ENCODE results near the gene DOCK4.

Gene DOCK4

DNA sequence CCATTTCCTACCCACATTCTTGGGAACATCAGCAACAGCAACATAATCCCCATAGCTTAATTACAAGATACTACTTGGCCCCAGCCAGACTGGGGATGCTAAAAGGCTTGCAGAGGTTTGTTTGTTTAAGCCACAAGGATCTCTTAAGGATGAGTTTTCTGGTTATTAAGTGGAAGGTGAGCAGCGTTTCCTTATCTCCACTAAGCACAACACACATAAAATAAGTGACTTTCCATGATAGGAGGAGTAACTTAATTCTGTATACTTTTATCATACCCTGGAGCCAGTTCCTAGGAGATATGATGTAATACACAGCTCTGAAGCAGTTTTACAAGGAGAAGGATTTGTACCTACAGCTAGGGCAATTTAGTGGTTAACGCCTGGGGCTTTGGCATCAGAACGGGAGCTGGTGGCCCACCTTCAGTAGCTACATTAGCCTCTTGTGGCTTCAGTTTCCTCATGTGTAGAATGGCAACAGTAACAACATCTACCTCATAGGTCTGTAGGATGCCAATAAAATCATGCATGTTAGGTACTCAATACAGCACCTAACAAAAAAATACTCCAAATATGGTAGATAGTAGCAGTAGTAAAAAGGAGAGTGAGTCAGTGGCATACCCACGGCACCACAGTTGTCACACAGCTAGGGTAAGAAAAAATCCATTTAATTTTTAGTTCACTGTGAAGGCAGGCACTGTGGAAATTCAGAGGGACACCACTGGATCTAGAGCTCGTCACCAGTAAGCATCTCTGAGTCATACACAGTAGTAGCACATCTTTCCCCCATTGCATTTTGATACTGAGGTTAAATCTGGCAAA is 55.2 kb downstream of the DOCK4 start:
- Histone ChIP-seq H3K4me1 (ENCODE audit: control insufficient read depth in 2 of 2, insufficient read depth in 2 of 2, low read length in 2 of 2) (no peaks in the 10 kb centered on the region), H3K27me3 (ENCODE audit: control insufficient read depth in 2 of 2, insufficient read depth in 2 of 2, low read length in 2 of 2) (no peaks in the 10 kb centered on the region), H3K9me3 (ENCODE audit: control insufficient read depth in 2 of 2, low read length in 2 of 2) (no peaks in the 10 kb centered on the region), H3K36me3 (ENCODE audit: control insufficient read depth in 2 of 2, insufficient read depth in 2 of 2, low read length in 2 of 2) (no peaks in the 10 kb centered on the region), H3K4me3 (ENCODE audit: low read length in 2 of 2) (no peak overlapping the region), H3K27ac (ENCODE audit: low read depth in 2 of 2, low read length in 2 of 2) (no peak overlapping the region), H3K9ac (ENCODE audit: low read depth in 1 of 2, low read length in 2 of 2) (no peak overlapping the region)

DNA sequence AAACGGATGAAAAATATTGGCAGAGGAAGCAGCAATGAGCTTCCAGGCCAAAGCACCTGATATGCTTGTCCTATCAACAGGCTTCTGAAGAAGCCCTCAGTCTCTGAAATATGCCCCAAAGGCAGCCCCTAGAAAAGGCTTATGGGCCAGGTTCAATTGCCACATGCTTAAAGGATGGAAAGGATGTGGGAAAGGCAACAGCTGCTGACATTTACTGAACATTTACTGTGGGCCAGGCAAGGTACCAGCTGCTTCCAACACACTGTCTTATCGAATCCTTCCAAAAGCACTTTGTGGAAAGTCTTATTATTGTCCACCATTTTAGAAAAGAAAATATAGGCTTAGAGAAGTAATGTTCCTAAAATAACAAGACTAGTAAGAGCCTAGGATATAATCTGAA is 56.5 kb downstream of the DOCK4 start:
- no peaks in the 10 kb centered on the region for H3K36me3 ChIP-seq (ENCODE audit: control insufficient read depth in 2 of 2, insufficient read depth in 2 of 2, low read length in 2 of 2)
- no peak overlapping the region for H3K27ac ChIP-seq (ENCODE audit: low read depth in 2 of 2, low read length in 2 of 2)
- H3K9ac ChIP-seq (ENCODE audit: low read depth in 1 of 2, low read length in 2 of 2): no peak overlapping the region
- no peak overlapping the region for H3K4me3 ChIP-seq (ENCODE audit: low read length in 2 of 2)
- H3K9me3 ChIP-seq (ENCODE audit: control insufficient read depth in 2 of 2, low read length in 2 of 2): no peaks in the 10 kb centered on the region
- no peaks in the 10 kb centered on the region for H3K4me1 ChIP-seq (ENCODE audit: control insufficient read depth in 2 of 2, insufficient read depth in 2 of 2, low read length in 2 of 2)
- no peaks in the 10 kb centered on the region for H3K27me3 ChIP-seq (ENCODE audit: control insufficient read depth in 2 of 2, insufficient read depth in 2 of 2, low read length in 2 of 2)

- H3K4me3 ChIP-seq (ENCODE audit: low read length in 2 of 2): no peak overlapping the region
- no peak overlapping the region for H3K9ac ChIP-seq (ENCODE audit: low read depth in 1 of 2, low read length in 2 of 2)
- H3K27me3 ChIP-seq (ENCODE audit: control insufficient read depth in 2 of 2, insufficient read depth in 2 of 2, low read length in 2 of 2): no peaks in the 10 kb centered on the region
- H3K4me1 ChIP-seq (ENCODE audit: control insufficient read depth in 2 of 2, insufficient read depth in 2 of 2, low read length in 2 of 2): no peaks in the 10 kb centered on the region
- H3K9me3 ChIP-seq (ENCODE audit: control insufficient read depth in 2 of 2, low read length in 2 of 2): no peaks in the 10 kb centered on the region
- no peak overlapping the region for H3K27ac ChIP-seq (ENCODE audit: low read depth in 2 of 2, low read length in 2 of 2)
- no peaks in the 10 kb centered on the region for H3K36me3 ChIP-seq (ENCODE audit: control insufficient read depth in 2 of 2, insufficient read depth in 2 of 2, low read length in 2 of 2)
These were observed 58.3 kb downstream of the DOCK4 start for GRCh38 chr7:112147793-112148361.

DNA sequence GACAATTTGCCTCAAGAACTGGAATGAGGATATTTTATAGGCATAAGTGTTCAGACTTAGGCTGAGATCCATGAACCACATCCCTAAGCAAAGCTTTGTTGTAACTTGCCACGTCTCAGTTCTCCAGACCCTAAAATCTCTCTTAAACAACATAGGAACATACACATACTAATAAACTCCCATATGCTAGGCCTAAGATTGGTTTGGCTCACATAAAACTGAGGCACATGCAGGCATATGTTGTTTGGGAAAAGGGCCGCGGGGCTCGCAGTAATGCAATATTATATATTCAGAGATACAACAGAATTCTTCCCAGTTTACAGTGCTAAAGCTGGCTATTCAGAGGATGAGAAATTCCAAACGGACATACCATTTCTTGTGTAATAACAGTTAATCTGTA is 61.0 kb downstream of the DOCK4 start:
- Histone ChIP-seq H3K27ac (ENCODE audit: low read depth in 2 of 2, low read length in 2 of 2) (no peak overlapping the region), H3K36me3 (ENCODE audit: control insufficient read depth in 2 of 2, insufficient read depth in 2 of 2, low read length in 2 of 2) (no peaks in the 10 kb centered on the region), H3K27me3 (ENCODE audit: control insufficient read depth in 2 of 2, insufficient read depth in 2 of 2, low read length in 2 of 2) (no peaks in the 10 kb centered on the region), H3K4me3 (ENCODE audit: low read length in 2 of 2) (no peak overlapping the region), H3K9me3 (ENCODE audit: control insufficient read depth in 2 of 2, low read length in 2 of 2) (no peaks in the 10 kb centered on the region), H3K4me1 (ENCODE audit: control insufficient read depth in 2 of 2, insufficient read depth in 2 of 2, low read length in 2 of 2) (no peaks in the 10 kb centered on the region), H3K9ac (ENCODE audit: low read depth in 1 of 2, low read length in 2 of 2) (no peak overlapping the region)

- no peaks in the 10 kb centered on the region for H3K36me3 ChIP-seq (ENCODE audit: control insufficient read depth in 2 of 2, insufficient read depth in 2 of 2, low read length in 2 of 2)
- H3K9ac ChIP-seq (ENCODE audit: low read depth in 1 of 2, low read length in 2 of 2): no peak overlapping the region
- H3K4me1 ChIP-seq (ENCODE audit: control insufficient read depth in 2 of 2, insufficient read depth in 2 of 2, low read length in 2 of 2): no peaks in the 10 kb centered on the region
- H3K9me3 ChIP-seq (ENCODE audit: control insufficient read depth in 2 of 2, low read length in 2 of 2): no peaks in the 10 kb centered on the region
- no peak overlapping the region for H3K27ac ChIP-seq (ENCODE audit: low read depth in 2 of 2, low read length in 2 of 2)
- H3K4me3 ChIP-seq (ENCODE audit: low read length in 2 of 2): no peak overlapping the region
- no peaks in the 10 kb centered on the region for H3K27me3 ChIP-seq (ENCODE audit: control insufficient read depth in 2 of 2, insufficient read depth in 2 of 2, low read length in 2 of 2)
These were observed 61.7 kb downstream of the DOCK4 start for GRCh38 chr7:112144284-112145059.

DNA sequence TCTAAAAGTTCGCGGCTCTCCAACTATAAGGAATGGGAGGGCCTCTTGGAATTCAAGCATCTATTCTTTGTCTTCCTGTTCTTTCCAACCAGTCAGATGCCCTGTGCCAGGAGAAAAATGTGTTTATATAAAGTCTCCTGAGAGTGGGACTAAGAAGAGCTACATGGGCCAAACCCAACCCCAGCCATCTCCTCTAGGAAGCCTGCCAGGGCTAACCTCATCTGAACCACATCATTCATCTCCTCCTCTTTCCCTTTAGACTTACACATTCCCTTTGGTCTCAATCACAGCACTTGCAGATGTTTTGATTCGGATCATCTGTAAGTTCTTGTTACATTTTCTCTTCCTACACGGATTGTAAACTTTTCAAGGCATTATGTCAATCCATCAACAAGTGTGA is 62.6 kb downstream of the DOCK4 start:
- Histone ChIP-seq H3K36me3 (ENCODE audit: control insufficient read depth in 2 of 2, insufficient read depth in 2 of 2, low read length in 2 of 2) (no peaks in the 10 kb centered on the region), H3K27me3 (ENCODE audit: control insufficient read depth in 2 of 2, insufficient read depth in 2 of 2, low read length in 2 of 2) (no peaks in the 10 kb centered on the region), H3K9me3 (ENCODE audit: control insufficient read depth in 2 of 2, low read length in 2 of 2) (no peaks in the 10 kb centered on the region), H3K4me3 (ENCODE audit: low read length in 2 of 2) (no peak overlapping the region), H3K27ac (ENCODE audit: low read depth in 2 of 2, low read length in 2 of 2) (no peak overlapping the region), H3K4me1 (ENCODE audit: control insufficient read depth in 2 of 2, insufficient read depth in 2 of 2, low read length in 2 of 2) (no peaks in the 10 kb centered on the region), H3K9ac (ENCODE audit: low read depth in 1 of 2, low read length in 2 of 2) (no peak overlapping the region)

DNA sequence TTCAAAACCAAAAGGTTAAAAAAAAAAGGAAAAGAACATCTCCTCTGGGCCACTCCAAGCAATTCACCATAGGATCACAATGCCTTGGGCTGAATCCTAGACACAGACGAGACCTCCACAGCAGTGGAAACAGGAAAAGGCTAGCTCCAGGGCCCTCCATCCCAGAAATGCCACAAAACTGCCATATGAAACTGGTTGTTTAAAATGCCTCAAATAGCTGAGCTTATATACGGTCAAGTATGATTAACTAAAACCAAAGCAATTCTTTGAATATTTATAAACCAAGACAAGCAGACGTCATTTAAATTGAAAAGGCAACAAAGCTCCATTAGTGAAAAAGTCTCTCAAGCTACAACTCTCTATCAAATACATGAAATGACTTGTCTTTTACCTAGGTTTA is 63.1 kb downstream of the DOCK4 start:
- no peaks in the 10 kb centered on the region for H3K9me3 ChIP-seq (ENCODE audit: control insufficient read depth in 2 of 2, low read length in 2 of 2)
- no peaks in the 10 kb centered on the region for H3K4me1 ChIP-seq (ENCODE audit: control insufficient read depth in 2 of 2, insufficient read depth in 2 of 2, low read length in 2 of 2)
- no peak overlapping the region for H3K9ac ChIP-seq (ENCODE audit: low read depth in 1 of 2, low read length in 2 of 2)
- no peak overlapping the region for H3K4me3 ChIP-seq (ENCODE audit: low read length in 2 of 2)
- H3K27ac ChIP-seq (ENCODE audit: low read depth in 2 of 2, low read length in 2 of 2): no peak overlapping the region
- H3K27me3 ChIP-seq (ENCODE audit: control insufficient read depth in 2 of 2, insufficient read depth in 2 of 2, low read length in 2 of 2): no peaks in the 10 kb centered on the region
- H3K36me3 ChIP-seq (ENCODE audit: control insufficient read depth in 2 of 2, insufficient read depth in 2 of 2, low read length in 2 of 2): no peaks in the 10 kb centered on the region

- H3K27me3 ChIP-seq (ENCODE audit: control insufficient read depth in 2 of 2, insufficient read depth in 2 of 2, low read length in 2 of 2): no peaks in the 10 kb centered on the region
- no peak overlapping the region for H3K9ac ChIP-seq (ENCODE audit: low read depth in 1 of 2, low read length in 2 of 2)
- H3K4me3 ChIP-seq (ENCODE audit: low read length in 2 of 2): no peak overlapping the region
- no peaks in the 10 kb centered on the region for H3K9me3 ChIP-seq (ENCODE audit: control insufficient read depth in 2 of 2, low read length in 2 of 2)
- H3K4me1 ChIP-seq (ENCODE audit: control insufficient read depth in 2 of 2, insufficient read depth in 2 of 2, low read length in 2 of 2): peaks cover 0 to 5% of the 10 kb centered on the region in 2 donors
- H3K27ac ChIP-seq (ENCODE audit: low read depth in 2 of 2, low read length in 2 of 2): no peak overlapping the region
- no peaks in the 10 kb centered on the region for H3K36me3 ChIP-seq (ENCODE audit: control insufficient read depth in 2 of 2, insufficient read depth in 2 of 2, low read length in 2 of 2)
These were observed 65.6 kb downstream of the DOCK4 start for GRCh38 chr7:112140600-112140999.

DNA sequence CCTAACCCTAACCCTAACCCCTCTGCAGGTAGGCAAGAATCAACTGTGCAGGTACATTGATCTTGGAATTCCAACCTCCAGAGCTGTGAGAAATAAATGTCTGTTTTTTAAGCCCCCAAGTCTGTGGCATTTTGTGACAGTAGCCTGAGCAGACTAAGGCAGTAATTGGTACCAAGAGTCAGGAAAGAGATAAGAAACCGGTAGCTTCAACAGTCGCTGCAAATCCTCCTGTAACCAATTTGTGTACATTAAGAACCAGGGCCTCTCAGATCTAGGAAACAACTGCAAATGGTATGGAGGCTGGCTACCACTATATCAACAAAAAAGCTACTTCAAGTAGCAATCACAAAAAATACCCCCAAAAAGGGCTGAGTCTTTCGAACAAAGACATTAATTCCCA is 67.3 kb downstream of the DOCK4 start:
- no peaks in the 10 kb centered on the region for H3K36me3 ChIP-seq (ENCODE audit: control insufficient read depth in 2 of 2, insufficient read depth in 2 of 2, low read length in 2 of 2)
- H3K4me1 ChIP-seq (ENCODE audit: control insufficient read depth in 2 of 2, insufficient read depth in 2 of 2, low read length in 2 of 2): peaks cover 0 to 5% of the 10 kb centered on the region in 2 donors
- no peaks in the 10 kb centered on the region for H3K9me3 ChIP-seq (ENCODE audit: control insufficient read depth in 2 of 2, low read length in 2 of 2)
- no peak overlapping the region for H3K9ac ChIP-seq (ENCODE audit: low read depth in 1 of 2, low read length in 2 of 2)
- no peaks in the 10 kb centered on the region for H3K27me3 ChIP-seq (ENCODE audit: control insufficient read depth in 2 of 2, insufficient read depth in 2 of 2, low read length in 2 of 2)
- H3K4me3 ChIP-seq (ENCODE audit: low read length in 2 of 2): no peak overlapping the region
- no peak overlapping the region for H3K27ac ChIP-seq (ENCODE audit: low read depth in 2 of 2, low read length in 2 of 2)

GRCh38 chr7:112138325-112138852 is 67.8 kb downstream of the DOCK4 start:
- Histone ChIP-seq H3K4me1 (ENCODE audit: control insufficient read depth in 2 of 2, insufficient read depth in 2 of 2, low read length in 2 of 2) (peaks cover 0 to 5% of the 10 kb centered on the region in 2 donors), H3K9ac (ENCODE audit: low read depth in 1 of 2, low read length in 2 of 2) (no peak overlapping the region), H3K27me3 (ENCODE audit: control insufficient read depth in 2 of 2, insufficient read depth in 2 of 2, low read length in 2 of 2) (no peaks in the 10 kb centered on the region), H3K27ac (ENCODE audit: low read depth in 2 of 2, low read length in 2 of 2) (no peak overlapping the region), H3K36me3 (ENCODE audit: control insufficient read depth in 2 of 2, insufficient read depth in 2 of 2, low read length in 2 of 2) (no peaks in the 10 kb centered on the region), H3K9me3 (ENCODE audit: control insufficient read depth in 2 of 2, low read length in 2 of 2) (no peaks in the 10 kb centered on the region), H3K4me3 (ENCODE audit: low read length in 2 of 2) (no peak overlapping the region)

Measured in mucosa of rectum (tissue), 2 donors.